Measurements from ENCODE around the gene KCNT1. TPM values are rescaled to one million over a fixed set of nuclear protein-coding genes. Genes with fewer than 3 reads are reported as not detected.

The KCNT1 gene
- total and polyA plus RNA-seq, 10 of the 15 experiments (the other 5 are each of a cell fraction or from before 2014, with no cell fraction given), result not detected

GRCh38 chr9:135789838-135790291, 87.9 kb downstream of the KCNT1 start:
- H3K4me3 ChIP-seq, result no peak overlapping the region
- in situ Hi-C loops (cut with MboI) (no loop called here), intact Hi-C loops (cut with micrococcal nuclease; ENCODE audit: unreplicated experiment) (no loop called here)
- no peak overlapping the region for H3K4me2 ChIP-seq (ENCODE audit: control insufficient read depth, insufficient read depth)
- H3K9me3 ChIP-seq (replicated peaks; ENCODE audit: control insufficient read depth, insufficient read depth, low read length), result no peaks in the 10 kb centered on the region
- FAIRE-seq (no peak), DNase-seq (ENCODE audit: low read depth, low spot score) (no peak), ATAC-seq (no peak)
- ChIA-PET POLR2A (no interaction called here), RAD21 (ENCODE audit: unreplicated experiment) (no interaction called here), SMC1A (ENCODE audit: uncharacterized antibody, unreplicated experiment) (no interaction called here), CTCF (no interaction called here)
- no peak overlapping the region for H3K9ac ChIP-seq (ENCODE audit: control insufficient read depth, insufficient read depth, low read length)
- H3K79me2 ChIP-seq (ENCODE audit: control insufficient read depth, insufficient read depth, low read length), result no peaks in the 10 kb centered on the region
- no peaks in the 10 kb centered on the region for H3K36me3 ChIP-seq (ENCODE audit: control insufficient read depth in 2 of 2, insufficient read depth in 2 of 2, low read length in 1 of 2)
- no peaks in the 10 kb centered on the region for H3K27me3 ChIP-seq (replicated peaks in 1 of 2; ENCODE audit: control insufficient read depth in 2 of 2, insufficient read depth in 2 of 2, low read length in 1 of 2)
- BruUV-seq (replicated peaks), result no TSS peak
- no peak overlapping the region for H3K27ac ChIP-seq (ENCODE audit: control insufficient read depth, insufficient read depth)
- no peaks in the 10 kb centered on the region for H4K20me1 ChIP-seq (ENCODE audit: control insufficient read depth, insufficient read depth)
- WGBS (ENCODE audit: insufficient coverage, insufficient replicate concordance, low lambda C conversion rate, missing lambda C conversion rate), result 55% methylated on average over 12 of the region's 13 CpGs
- no peak overlapping the region for H2AFZ ChIP-seq (ENCODE audit: control insufficient read depth, low read depth, low read length)
- no peaks in the 10 kb centered on the region for H3K4me1 ChIP-seq (ENCODE audit: control insufficient read depth, insufficient read depth, low read length)
- TF ChIP-seq GATAD2B (conservative IDR thresholded peaks at IDR 0.05; ENCODE audit: low read depth) (no peak), DPF2 (IDR thresholded peaks at IDR 0.05) (no peak), CBFB (IDR thresholded peaks at IDR 0.05; ENCODE audit: low read depth) (no peak)

- Histone ChIP-seq H3K9ac (ENCODE audit: control insufficient read depth, insufficient read depth, low read length) (no peak overlapping the region), H3K27me3 (replicated peaks in 1 of 2; ENCODE audit: control insufficient read depth in 2 of 2, insufficient read depth in 2 of 2, low read length in 1 of 2) (no peaks in the 10 kb centered on the region), H3K4me2 (ENCODE audit: control insufficient read depth, insufficient read depth) (no peak overlapping the region), H3K9me3 (replicated peaks; ENCODE audit: control insufficient read depth, insufficient read depth, low read length) (no peaks in the 10 kb centered on the region), H3K79me2 (ENCODE audit: control insufficient read depth, insufficient read depth, low read length) (no peaks in the 10 kb centered on the region), H4K20me1 (ENCODE audit: control insufficient read depth, insufficient read depth) (no peaks in the 10 kb centered on the region), H3K4me3 (no peak overlapping the region), H3K27ac (ENCODE audit: control insufficient read depth, insufficient read depth) (no peak overlapping the region), H3K4me1 (ENCODE audit: control insufficient read depth, insufficient read depth, low read length) (no peaks in the 10 kb centered on the region), H2AFZ (ENCODE audit: control insufficient read depth, low read depth, low read length) (no peak overlapping the region), H3K36me3 (ENCODE audit: control insufficient read depth in 2 of 2, insufficient read depth in 2 of 2, low read length in 1 of 2) (no peaks in the 10 kb centered on the region)
- 59% methylated on average over 10 of the region's 10 CpGs for WGBS (ENCODE audit: insufficient coverage, insufficient replicate concordance, low lambda C conversion rate, missing lambda C conversion rate)
- CTCF ChIA-PET, result no interaction called here
- DNase-seq (ENCODE audit: low read depth, low spot score) (no peak), FAIRE-seq (no peak), ATAC-seq (no peak)
- POLR2A ChIA-PET, result no interaction called here
- SMC1A ChIA-PET (ENCODE audit: uncharacterized antibody, unreplicated experiment), result no interaction called here
- intact Hi-C loops (cut with micrococcal nuclease; ENCODE audit: unreplicated experiment), result no loop called here
- BruUV-seq (replicated peaks), result no TSS peak
- in situ Hi-C loops (cut with MboI), result no loop called here
- RAD21 ChIA-PET (ENCODE audit: unreplicated experiment), result no interaction called here
- TF ChIP-seq MYB (IDR thresholded peaks at IDR 0.05; ENCODE audit: borderline replicate concordance, low read depth, low read length) (no peak), TBL1XR1 (IDR thresholded peaks at IDR 0.05; ENCODE audit: low read depth, low read length) (no peak), HDAC6 (IDR thresholded peaks at IDR 0.05; ENCODE audit: unreplicated experiment) (no peak), HDAC2 (IDR thresholded peaks at IDR 0.05) (no peak), NR2C1 (IDR thresholded peaks at IDR 0.05) (no peak), NFYA (IDR thresholded peaks at IDR 0.05; ENCODE audit: borderline replicate concordance, low read depth, low read length) (no peak), FOS (IDR thresholded peaks at IDR 0.05; ENCODE audit: borderline replicate concordance, extremely low read depth, insufficient read length) (no peak), YY1 (IDR thresholded peaks at IDR 0.05; ENCODE audit: low read depth, low read length) (no peak)
- TF ChIP-seq, protein P1, sequence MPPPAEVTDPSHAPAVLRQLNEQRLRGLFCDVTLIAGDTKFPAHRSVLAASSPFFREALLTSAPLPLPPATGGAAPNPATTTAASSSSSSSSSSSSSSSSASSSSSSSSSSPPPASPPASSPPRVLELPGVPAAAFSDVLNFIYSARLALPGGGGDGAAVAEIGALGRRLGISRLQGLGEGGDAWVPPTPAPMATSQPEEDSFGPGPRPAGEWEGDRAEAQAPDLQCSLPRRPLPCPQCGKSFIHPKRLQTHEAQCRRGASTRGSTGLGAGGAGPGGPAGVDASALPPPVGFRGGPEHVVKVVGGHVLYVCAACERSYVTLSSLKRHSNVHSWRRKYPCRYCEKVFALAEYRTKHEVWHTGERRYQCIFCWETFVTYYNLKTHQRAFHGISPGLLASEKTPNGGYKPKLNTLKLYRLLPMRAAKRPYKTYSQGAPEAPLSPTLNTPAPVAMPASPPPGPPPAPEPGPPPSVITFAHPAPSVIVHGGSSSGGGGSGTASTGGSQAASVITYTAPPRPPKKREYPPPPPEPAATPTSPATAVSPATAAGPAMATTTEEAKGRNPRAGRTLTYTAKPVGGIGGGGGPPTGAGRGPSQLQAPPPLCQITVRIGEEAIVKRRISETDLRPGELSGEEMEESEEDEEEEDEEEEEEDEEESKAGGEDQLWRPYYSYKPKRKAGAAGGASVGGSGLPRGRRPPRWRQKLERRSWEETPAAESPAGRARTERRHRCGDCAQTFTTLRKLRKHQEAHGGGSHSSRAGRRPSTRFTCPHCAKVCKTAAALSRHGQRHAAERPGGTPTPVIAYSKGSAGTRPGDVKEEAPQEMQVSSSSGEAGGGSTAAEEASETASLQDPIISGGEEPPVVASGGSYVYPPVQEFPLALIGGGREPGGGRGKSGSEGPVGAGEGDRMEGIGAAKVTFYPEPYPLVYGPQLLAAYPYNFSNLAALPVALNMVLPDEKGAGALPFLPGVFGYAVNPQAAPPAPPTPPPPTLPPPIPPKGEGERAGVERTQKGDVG (CRISPR knock-in tag; IDR thresholded peaks at IDR 0.05), result no peak
- TF ChIP-seq, protein P2, sequence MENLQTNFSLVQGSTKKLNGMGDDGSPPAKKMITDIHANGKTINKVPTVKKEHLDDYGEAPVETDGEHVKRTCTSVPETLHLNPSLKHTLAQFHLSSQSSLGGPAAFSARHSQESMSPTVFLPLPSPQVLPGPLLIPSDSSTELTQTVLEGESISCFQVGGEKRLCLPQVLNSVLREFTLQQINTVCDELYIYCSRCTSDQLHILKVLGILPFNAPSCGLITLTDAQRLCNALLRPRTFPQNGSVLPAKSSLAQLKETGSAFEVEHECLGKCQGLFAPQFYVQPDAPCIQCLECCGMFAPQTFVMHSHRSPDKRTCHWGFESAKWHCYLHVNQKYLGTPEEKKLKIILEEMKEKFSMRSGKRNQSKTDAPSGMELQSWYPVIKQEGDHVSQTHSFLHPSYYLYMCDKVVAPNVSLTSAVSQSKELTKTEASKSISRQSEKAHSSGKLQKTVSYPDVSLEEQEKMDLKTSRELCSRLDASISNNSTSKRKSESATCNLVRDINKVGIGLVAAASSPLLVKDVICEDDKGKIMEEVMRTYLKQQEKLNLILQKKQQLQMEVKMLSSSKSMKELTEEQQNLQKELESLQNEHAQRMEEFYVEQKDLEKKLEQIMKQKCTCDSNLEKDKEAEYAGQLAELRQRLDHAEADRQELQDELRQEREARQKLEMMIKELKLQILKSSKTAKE (IDR thresholded peaks at IDR 0.05; ENCODE audit: low read depth, poor library complexity, severe bottlenecking), result no peak
Measured at GRCh38 chr9:135790356-135790755, 88.4 kb downstream of the KCNT1 start.

All from GM12878 (cell line).